GM12891 (cell line): ENCODE data around the gene PLPPR1.

Experiments used
- DNase-seq: peaks from one replicate; pipeline ENCODE4 v3.0.0; 2011; ENCODE audit warnings: low spot score; ENCODE audit not compliant: insufficient read length
- FAIRE-seq: peaks from 2 replicates; lab custom pipeline; 2011; peaks lifted over from hg19 to GRCh38; lab: Jason Lieb, UNC
- PAX5 ChIP-seq: IDR thresholded peaks from 2 replicates; pipeline ENCODE4 v1.6.1; 2011; ENCODE audit warnings: low read length, moderate library complexity, mild to moderate bottlenecking; ENCODE audit not compliant: insufficient read depth, severe bottlenecking
- POLR2A ChIP-seq: IDR thresholded peaks from 2 replicates; pipeline ENCODE4 v1.6.1; 2011; ENCODE audit warnings: low read depth, low read length, control low read depth
- POLR2AphosphoS5 ChIP-seq: IDR thresholded peaks from 2 replicates; pipeline ENCODE4 v1.6.1; 2011; ENCODE audit warnings: low read depth, low read length, control low read depth
- POU2F2 ChIP-seq: IDR thresholded peaks from 2 replicates; pipeline ENCODE4 v1.6.1; 2011; ENCODE audit warnings: low read depth, mild to moderate bottlenecking, control low read depth, low read length, moderate library complexity
- SPI1 ChIP-seq: IDR thresholded peaks from 2 replicates; pipeline ENCODE4 v1.6.1; 2011; ENCODE audit warnings: low read depth, low read length, control low read depth
- TAF1 ChIP-seq: IDR thresholded peaks from 2 replicates; pipeline ENCODE4 v1.6.1; 2011; ENCODE audit warnings: low read depth, low read length, control low read depth

Gene PLPPR1

DNA sequence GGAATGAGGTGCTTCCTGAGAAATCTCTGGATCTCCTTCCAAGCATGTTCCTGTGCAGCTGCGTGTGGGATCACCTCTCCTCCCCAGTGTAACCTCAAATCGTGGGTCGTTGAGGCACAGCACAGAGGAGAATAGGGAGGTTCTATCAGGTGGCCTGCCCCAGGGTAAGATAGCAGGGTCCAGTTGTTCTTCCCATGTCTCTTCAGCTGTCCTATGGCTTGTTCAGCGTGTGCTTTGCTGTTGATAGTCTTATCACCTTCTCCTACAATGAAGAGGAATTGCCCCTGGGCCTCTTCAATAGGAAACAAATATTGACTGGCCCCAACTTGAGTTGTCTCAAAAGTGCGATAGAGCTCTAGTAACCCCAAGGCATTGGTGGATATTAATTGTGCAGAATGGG is 333.9 kb downstream of the PLPPR1 start:
- no peak for TF ChIP-seq POLR2A
- TF ChIP-seq POU2F2, result no peak
- no peak for TF ChIP-seq SPI1
- TF ChIP-seq PAX5, result no peak
- TF ChIP-seq TAF1, result no peak
- TF ChIP-seq POLR2AphosphoS5, result no peak
- FAIRE-seq, result no peak

DNA sequence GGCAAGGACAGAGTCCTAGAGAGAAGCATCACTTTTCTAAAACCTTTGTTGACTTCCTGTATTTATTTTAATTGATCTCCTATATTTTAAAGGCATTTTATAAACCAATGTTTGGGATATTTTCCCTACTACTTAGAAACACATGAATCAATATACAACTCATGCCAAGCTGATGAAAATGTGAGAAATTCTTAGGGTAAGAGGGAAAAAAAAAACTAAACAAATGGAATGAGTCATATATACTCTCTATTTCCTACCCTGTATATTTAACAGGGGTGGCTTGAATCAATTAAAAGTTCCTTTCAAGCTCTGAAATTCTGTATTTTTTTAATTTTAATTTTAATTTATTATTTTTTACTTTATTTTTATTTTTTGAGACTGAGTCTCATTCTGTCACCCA is 336.7 kb downstream of the PLPPR1 start:
- DNase-seq (no peak), FAIRE-seq (no peak)

More for the DNA sequence above, 333.9 kb downstream of the PLPPR1 start:
- no peak for DNase-seq

DNA sequence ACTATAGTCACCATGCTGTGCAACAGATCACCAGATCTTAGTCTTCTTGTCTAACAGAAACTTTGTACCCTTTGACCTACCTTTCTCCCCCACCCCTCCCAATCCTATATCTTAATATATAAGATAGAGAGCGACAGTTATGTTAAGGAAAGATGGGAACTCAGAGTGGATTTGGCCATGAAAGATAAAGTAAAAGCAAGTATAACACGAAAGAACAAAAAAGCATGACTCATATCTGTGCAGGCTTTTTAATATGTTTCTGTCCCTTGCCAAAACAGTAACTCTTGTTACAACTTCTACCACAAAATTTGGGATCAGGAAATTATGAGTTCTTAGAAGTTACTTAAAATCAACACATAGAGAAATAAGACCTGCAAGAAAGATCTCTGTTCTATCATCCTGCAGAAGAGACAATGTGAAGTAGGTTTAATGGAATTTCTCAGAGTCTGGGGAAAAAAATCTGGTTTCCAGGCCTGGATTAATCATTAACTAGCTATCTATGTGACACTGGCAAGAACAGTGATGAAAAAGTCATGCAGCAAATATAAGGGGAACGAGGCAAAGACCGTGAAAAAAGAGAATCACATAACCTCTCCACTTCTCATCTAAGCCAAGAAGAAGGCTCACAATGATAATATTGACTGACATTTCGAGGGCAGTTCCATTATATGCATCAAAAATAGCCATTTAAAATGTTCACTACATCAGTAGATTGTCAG is 337.7 kb downstream of the PLPPR1 start:
- FAIRE-seq, result no peak
- TF ChIP-seq TAF1, result no peak
- no peak for TF ChIP-seq POLR2A
- TF ChIP-seq SPI1, result no peak
- TF ChIP-seq PAX5, result no peak
- TF ChIP-seq POLR2AphosphoS5, result no peak
- TF ChIP-seq POU2F2, result no peak
- no peak for DNase-seq

More for the DNA sequence above, 336.7 kb downstream of the PLPPR1 start:
- TF ChIP-seq POLR2AphosphoS5, result no peak
- no peak for TF ChIP-seq PAX5
- TF ChIP-seq POLR2A, result no peak
- TF ChIP-seq SPI1, result no peak
- TF ChIP-seq TAF1, result no peak
- no peak for TF ChIP-seq POU2F2

DNA sequence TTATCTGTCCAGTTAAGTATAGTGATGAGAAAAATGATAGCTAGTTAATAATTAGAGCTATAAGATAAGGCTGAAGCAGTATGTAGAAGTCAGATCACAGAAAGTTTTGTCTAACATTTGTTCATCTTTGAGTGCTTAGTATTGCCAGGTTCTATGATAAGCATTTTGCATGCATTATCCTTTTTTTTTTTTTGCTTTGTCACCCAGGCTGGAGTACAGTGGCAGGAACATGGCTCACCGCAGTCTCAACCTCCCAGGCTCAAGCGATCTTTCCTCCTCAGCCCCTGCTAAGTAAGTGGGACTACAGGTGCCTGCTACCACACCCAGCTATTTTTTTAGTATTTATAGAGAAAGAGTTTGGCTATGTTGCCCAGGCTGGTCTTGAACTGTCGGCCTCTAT is 338.8 kb downstream of the PLPPR1 start:
- FAIRE-seq (no peak), DNase-seq (no peak)
- no peak for TF ChIP-seq TAF1
- TF ChIP-seq POLR2AphosphoS5, result no peak
- TF ChIP-seq POU2F2, result no peak

DNA sequence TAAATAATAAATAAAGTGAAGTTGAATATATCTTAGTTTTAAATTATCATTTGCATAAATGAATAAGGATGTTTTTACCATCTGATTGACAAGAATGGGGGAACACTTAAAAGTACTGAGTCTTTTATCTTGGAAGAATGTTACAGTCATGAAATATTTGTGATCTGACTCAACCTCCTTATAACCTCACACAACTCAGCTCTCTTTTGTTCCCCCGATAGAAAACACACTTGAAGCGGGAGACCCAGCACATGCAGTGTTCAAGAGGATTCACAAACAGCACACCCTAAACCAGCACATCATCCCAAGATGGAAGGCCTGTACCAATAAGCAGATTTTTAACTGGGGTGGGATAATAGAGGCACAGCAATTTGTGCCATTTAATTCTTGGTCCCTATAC is 340.8 kb downstream of the PLPPR1 start:
- FAIRE-seq (no peak), DNase-seq (no peak)
- TF ChIP-seq TAF1 (no peak), SPI1 (no peak), POLR2AphosphoS5 (no peak), POU2F2 (no peak), PAX5 (no peak), POLR2A (no peak)

DNA sequence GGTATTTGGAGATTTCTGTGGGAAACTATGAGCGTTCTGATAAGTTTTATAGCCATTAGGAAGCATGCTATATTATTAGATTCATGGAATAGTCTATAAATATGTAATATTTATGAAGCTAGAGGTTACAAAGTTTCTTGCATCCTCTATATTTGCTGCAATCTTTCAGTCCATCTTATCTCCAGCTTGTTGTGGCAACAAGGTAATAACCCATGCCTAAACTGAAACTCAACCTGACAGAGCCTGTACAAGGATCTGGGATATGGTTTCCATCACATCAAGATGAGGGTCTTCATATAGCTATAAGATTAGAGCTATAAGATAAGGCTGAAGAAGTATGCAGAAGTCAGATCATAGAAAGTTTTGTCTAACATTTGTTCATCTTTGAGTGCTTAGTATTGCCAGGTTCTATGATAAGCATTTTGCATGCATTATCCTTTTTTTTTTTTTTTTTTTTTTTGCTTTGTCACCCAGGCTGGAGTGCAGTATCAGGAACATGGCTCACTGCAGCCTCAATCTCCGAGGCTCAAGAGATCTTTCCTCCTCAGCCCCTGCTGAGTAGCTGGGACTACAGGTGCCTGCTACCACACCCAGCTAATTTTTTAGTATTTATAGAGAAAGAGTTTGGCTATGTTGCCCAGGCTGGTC is 341.5 kb downstream of the PLPPR1 start:
- no peak for DNase-seq
- TF ChIP-seq SPI1 (no peak), TAF1 (no peak), PAX5 (no peak), POLR2A (no peak), POLR2AphosphoS5 (no peak), POU2F2 (no peak)
- FAIRE-seq, result no peak

DNA sequence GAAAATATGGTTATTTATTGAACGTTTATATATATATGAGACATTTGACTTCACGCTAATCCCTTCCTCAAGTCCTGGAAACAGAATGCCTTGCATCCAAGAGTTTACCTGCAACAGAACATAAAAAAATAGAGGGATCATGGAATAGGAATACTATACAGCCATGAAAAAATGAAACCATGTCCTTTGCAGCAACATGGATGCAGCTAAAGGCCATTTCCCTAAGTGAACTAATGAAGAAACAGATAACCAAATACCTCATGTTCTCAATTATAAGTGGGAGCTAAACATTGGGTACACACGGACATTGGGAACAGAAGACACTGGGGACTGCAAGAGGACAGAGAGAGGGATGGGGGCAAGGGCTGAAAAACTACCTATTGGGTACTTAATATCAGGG is 343.3 kb downstream of the PLPPR1 start:
- no peak for DNase-seq
- FAIRE-seq, result no peak
- TF ChIP-seq TAF1, result no peak
- no peak for TF ChIP-seq PAX5

DNA sequence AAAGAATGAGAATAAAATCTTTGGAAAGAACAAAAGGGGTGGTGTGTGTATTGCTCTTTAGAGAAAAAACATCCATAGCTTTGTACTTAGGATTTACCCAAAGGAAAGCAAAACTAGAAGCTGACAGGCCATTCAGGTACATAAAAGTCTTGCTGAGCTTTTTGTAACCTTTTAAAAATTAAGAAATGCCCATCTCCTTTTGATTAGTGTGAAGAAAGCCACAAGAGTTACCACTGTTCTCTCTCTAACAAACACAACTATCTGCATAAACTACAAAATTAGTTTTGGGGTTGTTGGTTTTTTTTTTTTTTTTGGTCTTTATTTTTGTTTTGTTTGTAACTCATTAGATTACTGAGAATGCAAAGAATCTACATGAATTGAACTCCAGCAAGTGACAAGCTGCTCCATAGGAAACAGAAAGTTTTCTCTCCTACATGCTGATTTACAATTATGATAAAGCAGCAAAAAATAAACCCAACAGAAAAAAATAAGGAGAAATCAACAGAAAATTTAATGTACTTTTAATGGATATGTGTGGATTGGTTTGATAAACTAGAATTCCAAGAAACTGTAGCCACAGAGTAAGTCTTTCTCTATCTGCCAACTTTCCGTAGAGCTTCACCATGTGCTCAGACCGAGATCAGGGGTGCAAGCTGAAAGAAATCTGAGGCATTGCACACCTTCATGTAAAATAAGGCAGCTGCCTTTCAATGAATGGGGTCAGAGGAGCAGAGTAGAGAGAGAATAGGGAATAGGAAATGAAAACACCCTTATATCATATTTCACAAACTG is 344.0 kb downstream of the PLPPR1 start:
- DNase-seq (no peak), FAIRE-seq (no peak)
- TF ChIP-seq PAX5 (no peak), POLR2A (no peak), POLR2AphosphoS5 (no peak)
